Hepatocyte (in vitro differentiated cells): ENCODE results near the gene PRSS8. TPM values are rescaled to one million over a fixed set of nuclear protein-coding genes. Genes with fewer than 3 reads are reported as not detected.

Experiments used
- DNase-seq: peaks from one replicate; pipeline ENCODE4 v3.0.0-alpha.2; 2016; ENCODE audit warnings: low spot score
- H2AFZ ChIP-seq: fragments of 200-600 bp; sonication (generic); 2 replicates; pipeline ENCODE4 v1.6.0; 2016; ENCODE audit warnings: antibody characterized with exemption, mild to moderate bottlenecking
- H3K27ac ChIP-seq: fragments of 200-600 bp; sonication (generic); 2 replicates; pipeline ENCODE4 v1.5.1; 2016; ENCODE audit warnings: mild to moderate bottlenecking
- H3K27me3 ChIP-seq: fragments of 200-600 bp; sonication (generic); 2 replicates; pipeline ENCODE4 v1.6.1; 2016
- H3K36me3 ChIP-seq: fragments of 200-600 bp; sonication (generic); replicated peaks from 2 replicates; pipeline ENCODE4 v1.5.1; 2016; ENCODE audit warnings: low read depth; ENCODE audit not compliant: insufficient read depth
- H3K4me1 ChIP-seq: fragments of 200-600 bp; sonication (generic); 2 replicates; pipeline ENCODE4 v1.5.1; 2016; ENCODE audit warnings: mild to moderate bottlenecking, moderate library complexity; ENCODE audit not compliant: insufficient read depth
- H3K4me2 ChIP-seq: fragments of 200-600 bp; sonication (generic); 2 replicates; pipeline ENCODE4 v1.6.0; 2016
- H3K4me3 ChIP-seq: fragments of 200-600 bp; sonication (generic); 2 replicates; pipeline ENCODE4 v1.5.1; 2016; ENCODE audit warnings: mild to moderate bottlenecking
- H3K79me2 ChIP-seq: fragments of 200-600 bp; sonication (generic); 2 replicates; pipeline ENCODE4 v1.6.0; 2017; ENCODE audit warnings: mild to moderate bottlenecking
- H3K9me2 ChIP-seq: fragments of 200-600 bp; sonication (generic); replicated peaks from 2 replicates; pipeline ENCODE4 v1.6.0; 2017; ENCODE audit warnings: mild to moderate bottlenecking; ENCODE audit not compliant: insufficient read depth
- H3K9me3 ChIP-seq: fragments of 200-600 bp; sonication (generic); 2 replicates; pipeline ENCODE4 v1.5.1; 2016; ENCODE audit warnings: low read depth, mild to moderate bottlenecking
- H4K20me1 ChIP-seq: fragments of 200-600 bp; sonication (generic); 2 replicates; pipeline ENCODE4 v1.6.0; 2016; ENCODE audit warnings: mild to moderate bottlenecking; ENCODE audit not compliant: insufficient read depth, poor library complexity, severe bottlenecking
- EZH2 ChIP-seq: fragments of 200-600 bp; sonication (generic); IDR thresholded peaks from 2 replicates; pipeline ENCODE4 v1.6.1; 2016; ENCODE audit warnings: antibody characterized with exemption, mild to moderate bottlenecking, borderline replicate concordance
- EZH2phosphoT487 ChIP-seq: fragments of 200-600 bp; sonication (generic); IDR thresholded peaks from one replicate; pipeline ENCODE4 v1.6.1; 2018; ENCODE audit warnings: antibody characterized with exemption, mild to moderate bottlenecking, low read depth, moderate library complexity; ENCODE audit not compliant: unreplicated experiment, severe bottlenecking
- WGBS: methylation state at CpG from one replicate; pipeline ENCODE4 v1.1.6; 2016; ENCODE audit warnings: low lambda C conversion rate; ENCODE audit errors: missing lambda C conversion rate; 5-methylcytosine and 5-hydroxymethylcytosine counted together
- polyA plus RNA-seq: library from polyadenylated mRNA; unstranded; fragments of >200 nt; fragmentation: Nextera tagmentation; extraction: Ambion mirVana; gene quantifications from 2 replicates; pipeline ENCODE4 v1.2.1, GENCODE V29; 2016
- total RNA-seq: library from RNA; depleted of rRNA; stranded (reverse); fragments of >200 nt; gene quantifications from 2 replicates; pipeline ENCODE4 v1.2.3, GENCODE V29; 2014
- TF ChIP-seq, protein P1 (sequence below): fragments of 200-600 bp; sonication (generic); IDR thresholded peaks from 2 replicates; pipeline ENCODE4 v1.5.1; 2016; ENCODE audit warnings: antibody characterized with exemption, mild to moderate bottlenecking; ENCODE audit not compliant: poor library complexity

Gene PRSS8
- total and polyA plus RNA-seq, 2 experiments from 2014 or later = 155 to 320 TPM

DNA sequence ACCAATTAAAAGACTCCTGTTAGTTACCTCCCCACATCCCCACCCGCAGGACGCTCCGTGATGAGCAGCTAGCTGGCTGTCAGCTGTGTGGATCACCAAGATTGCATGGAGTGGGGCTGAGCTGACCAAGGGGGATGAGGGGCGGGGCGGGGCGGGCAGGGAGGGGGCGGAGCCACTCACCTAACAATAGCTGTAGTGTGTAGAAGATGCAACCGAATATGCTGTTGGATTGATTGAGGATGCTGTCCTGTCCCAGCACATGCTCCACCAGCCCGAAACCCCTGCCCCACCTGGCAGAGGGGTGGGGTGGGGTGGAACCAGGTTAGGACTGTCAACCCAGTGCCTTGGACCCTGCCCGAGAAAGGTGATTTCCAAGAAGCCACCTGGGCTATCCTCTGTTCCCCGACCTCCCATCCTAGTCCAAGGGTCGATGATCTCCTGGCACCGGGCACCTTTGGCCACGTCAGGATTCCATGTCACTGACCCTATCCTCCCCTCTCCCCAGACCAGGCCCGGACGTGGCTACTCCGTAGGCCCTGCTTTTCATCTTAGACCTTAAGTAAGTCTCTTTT lies 42.3 kb downstream of the PRSS8 start:
- Histone ChIP-seq H3K79me2 (peaks cover 14% of the 10 kb centered on the region), H3K27me3 (no peaks in the 10 kb centered on the region), H2AFZ (no peak overlapping the region), H3K27ac (no peak overlapping the region), H3K4me2 (peak overlapping the region; percentile 93), H3K4me1 (no peaks in the 10 kb centered on the region), H3K4me3 (no peak overlapping the region), H3K9me2 (no peaks in the 10 kb centered on the region), H3K36me3 (no peaks in the 10 kb centered on the region), H3K9me3 (no peaks in the 10 kb centered on the region), H4K20me1 (no peaks in the 10 kb centered on the region)
- DNase-seq = peak; percentile 47
- TF ChIP-seq, protein P1, sequence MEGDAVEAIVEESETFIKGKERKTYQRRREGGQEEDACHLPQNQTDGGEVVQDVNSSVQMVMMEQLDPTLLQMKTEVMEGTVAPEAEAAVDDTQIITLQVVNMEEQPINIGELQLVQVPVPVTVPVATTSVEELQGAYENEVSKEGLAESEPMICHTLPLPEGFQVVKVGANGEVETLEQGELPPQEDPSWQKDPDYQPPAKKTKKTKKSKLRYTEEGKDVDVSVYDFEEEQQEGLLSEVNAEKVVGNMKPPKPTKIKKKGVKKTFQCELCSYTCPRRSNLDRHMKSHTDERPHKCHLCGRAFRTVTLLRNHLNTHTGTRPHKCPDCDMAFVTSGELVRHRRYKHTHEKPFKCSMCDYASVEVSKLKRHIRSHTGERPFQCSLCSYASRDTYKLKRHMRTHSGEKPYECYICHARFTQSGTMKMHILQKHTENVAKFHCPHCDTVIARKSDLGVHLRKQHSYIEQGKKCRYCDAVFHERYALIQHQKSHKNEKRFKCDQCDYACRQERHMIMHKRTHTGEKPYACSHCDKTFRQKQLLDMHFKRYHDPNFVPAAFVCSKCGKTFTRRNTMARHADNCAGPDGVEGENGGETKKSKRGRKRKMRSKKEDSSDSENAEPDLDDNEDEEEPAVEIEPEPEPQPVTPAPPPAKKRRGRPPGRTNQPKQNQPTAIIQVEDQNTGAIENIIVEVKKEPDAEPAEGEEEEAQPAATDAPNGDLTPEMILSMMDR = no peak
- no peak for TF ChIP-seq EZH2
- no peak for TF ChIP-seq EZH2phosphoT487
- 28% methylated on average over 12 of the region's 17 CpGs for WGBS

DNA sequence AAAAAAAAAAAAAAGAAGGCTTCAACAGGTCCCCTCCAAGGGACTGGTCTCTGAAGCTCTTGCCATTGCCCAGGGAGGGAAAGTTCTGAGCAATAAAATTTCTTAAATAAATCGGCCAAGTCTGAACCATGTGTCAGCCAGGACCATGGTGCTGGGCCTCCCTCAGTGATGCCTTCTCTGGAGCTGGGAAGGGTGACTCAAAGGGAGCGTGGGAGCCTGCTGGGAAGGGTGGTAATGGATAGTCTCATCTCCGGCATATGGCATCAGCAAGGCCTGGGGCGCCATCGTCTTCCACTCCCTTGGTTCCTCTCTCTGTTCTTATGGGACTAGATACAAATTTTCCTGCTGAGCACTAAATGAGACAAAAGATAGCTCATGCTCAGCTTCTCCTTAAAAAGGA lies 43.2 kb downstream of the PRSS8 start:
- Histone ChIP-seq H3K79me2 (peaks cover 14% of the 10 kb centered on the region), H3K36me3 (no peaks in the 10 kb centered on the region), H3K27me3 (no peaks in the 10 kb centered on the region), H4K20me1 (no peaks in the 10 kb centered on the region), H2AFZ (no peak overlapping the region), H3K4me3 (no peak overlapping the region), H3K9me3 (no peaks in the 10 kb centered on the region), H3K4me2 (no peak overlapping the region), H3K4me1 (no peaks in the 10 kb centered on the region), H3K9me2 (no peaks in the 10 kb centered on the region), H3K27ac (no peak overlapping the region)
- WGBS = 94% methylated on average over 5 of the region's 5 CpGs
- TF ChIP-seq EZH2 (no peak), EZH2phosphoT487 (no peak)
- TF ChIP-seq, protein P1 = no peak
- DNase-seq = peak; percentile 5

DNA sequence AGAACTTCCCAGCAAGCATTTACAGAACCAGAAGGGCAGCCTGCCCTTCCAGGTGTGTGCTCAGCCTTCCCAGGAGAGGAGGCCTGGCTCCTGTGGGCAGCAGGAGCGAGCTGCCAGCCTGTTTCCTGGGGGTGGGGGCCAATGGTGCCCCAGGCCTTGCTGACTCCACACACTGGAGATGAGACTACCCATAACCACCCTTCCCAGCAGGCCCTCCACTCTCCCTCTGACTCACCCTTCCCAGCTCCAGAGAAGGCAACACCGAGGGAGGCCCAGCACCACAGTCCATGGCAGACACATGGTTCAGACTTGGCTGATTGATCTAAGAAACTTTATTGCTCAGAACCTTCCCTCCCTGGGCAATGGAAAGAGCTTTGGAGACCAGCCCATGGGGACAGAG lies 45.0 kb downstream of the PRSS8 start:
- no peak overlapping the region for H3K4me3 ChIP-seq
- H3K36me3 ChIP-seq = no peaks in the 10 kb centered on the region
- H3K27me3 ChIP-seq = no peaks in the 10 kb centered on the region
- peaks cover 14% of the 10 kb centered on the region for H3K79me2 ChIP-seq
- H4K20me1 ChIP-seq = no peaks in the 10 kb centered on the region
- no peak overlapping the region for H2AFZ ChIP-seq
- DNase-seq = peak; percentile 8
- H3K9me2 ChIP-seq = no peaks in the 10 kb centered on the region
- no peaks in the 10 kb centered on the region for H3K4me1 ChIP-seq
- H3K4me2 ChIP-seq = no peak overlapping the region
- no peak overlapping the region for H3K27ac ChIP-seq
- TF ChIP-seq, protein P1 = no peak
- TF ChIP-seq EZH2 = no peak
- no peaks in the 10 kb centered on the region for H3K9me3 ChIP-seq
- 96% methylated on average over 2 of the region's 2 CpGs for WGBS

DNA sequence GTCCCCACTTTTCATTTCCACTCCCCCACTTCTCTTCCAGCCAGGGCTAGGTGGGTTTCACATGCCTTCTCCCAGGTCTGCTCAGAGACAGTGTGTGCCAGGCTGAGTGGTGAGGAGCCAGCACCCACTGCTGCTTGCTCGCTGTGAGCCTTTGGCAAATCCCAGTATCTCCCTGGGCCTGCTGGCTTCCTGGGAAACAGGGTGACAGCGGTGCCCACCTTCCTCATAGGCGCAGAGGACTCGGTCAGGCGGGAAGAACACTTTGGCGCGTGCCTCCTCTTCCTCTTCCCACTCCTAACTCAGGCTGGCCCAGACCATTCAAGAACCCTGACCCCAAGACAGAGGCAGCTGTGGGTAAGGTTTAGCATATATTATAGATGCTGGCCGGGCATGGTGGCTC lies 46.3 kb downstream of the PRSS8 start:
- Histone ChIP-seq H2AFZ (no peak overlapping the region), H3K4me3 (no peak overlapping the region), H3K27ac (no peak overlapping the region), H3K4me2 (no peak overlapping the region), H3K4me1 (no peaks in the 10 kb centered on the region), H3K27me3 (no peaks in the 10 kb centered on the region), H3K9me2 (no peaks in the 10 kb centered on the region), H3K79me2 (peaks cover 14% of the 10 kb centered on the region), H3K9me3 (no peaks in the 10 kb centered on the region), H4K20me1 (no peaks in the 10 kb centered on the region), H3K36me3 (no peaks in the 10 kb centered on the region)
- no peak for DNase-seq
- TF ChIP-seq, protein P1 = no peak
- no peak for TF ChIP-seq EZH2
- no peak for TF ChIP-seq EZH2phosphoT487
- 97% methylated on average over 8 of the region's 8 CpGs for WGBS
